NCI-H526 (cell line): ENCODE results near the gene PEX16.

Source experiments
- DNase-seq, 2 experiments: peaks; one replicate each; lab custom pipeline; 2025; lab: John Stamatoyannopoulos, UW

Gene PEX16

GRCh38 chr11:45877221-45877620 is 40.5 kb downstream of the PEX16 start:
- no peak for DNase-seq

- no peak for DNase-seq
These were observed 41.3 kb downstream of the PEX16 start for GRCh38 chr11:45876401-45876800.

- DNase-seq, result peak; percentile 32 to 83
These were observed 44.9 kb downstream of the PEX16 start for GRCh38 chr11:45872651-45873356.

- no peak for DNase-seq
These were observed 46.0 kb downstream of the PEX16 start for GRCh38 chr11:45871638-45872037.

- no peak for DNase-seq
These were observed 47.0 kb downstream of the PEX16 start for GRCh38 chr11:45870706-45871105.

- DNase-seq, result no peak
These were observed 48.1 kb downstream of the PEX16 start for GRCh38 chr11:45869551-45869950.

GRCh38 chr11:45864041-45864440 is 53.6 kb downstream of the PEX16 start:
- DNase-seq, result no peak

GRCh38 chr11:45860764-45861510 is 56.7 kb downstream of the PEX16 start:
- no peak for DNase-seq

GRCh38 chr11:45860348-45860747 is 57.3 kb downstream of the PEX16 start:
- DNase-seq, result no peak
